Fibroblast of gingiva (primary cell): ENCODE data around the gene ZNF444.
A peak's percentile ranks its signal among the peaks of the same experiment; 100 is the strongest.

ENCODE experiments used
- DNase-seq: peaks from one replicate; pipeline ENCODE4 v3.0.0-alpha.2; 2011; ENCODE audit warnings: low read depth

ZNF444 gene

DNA sequence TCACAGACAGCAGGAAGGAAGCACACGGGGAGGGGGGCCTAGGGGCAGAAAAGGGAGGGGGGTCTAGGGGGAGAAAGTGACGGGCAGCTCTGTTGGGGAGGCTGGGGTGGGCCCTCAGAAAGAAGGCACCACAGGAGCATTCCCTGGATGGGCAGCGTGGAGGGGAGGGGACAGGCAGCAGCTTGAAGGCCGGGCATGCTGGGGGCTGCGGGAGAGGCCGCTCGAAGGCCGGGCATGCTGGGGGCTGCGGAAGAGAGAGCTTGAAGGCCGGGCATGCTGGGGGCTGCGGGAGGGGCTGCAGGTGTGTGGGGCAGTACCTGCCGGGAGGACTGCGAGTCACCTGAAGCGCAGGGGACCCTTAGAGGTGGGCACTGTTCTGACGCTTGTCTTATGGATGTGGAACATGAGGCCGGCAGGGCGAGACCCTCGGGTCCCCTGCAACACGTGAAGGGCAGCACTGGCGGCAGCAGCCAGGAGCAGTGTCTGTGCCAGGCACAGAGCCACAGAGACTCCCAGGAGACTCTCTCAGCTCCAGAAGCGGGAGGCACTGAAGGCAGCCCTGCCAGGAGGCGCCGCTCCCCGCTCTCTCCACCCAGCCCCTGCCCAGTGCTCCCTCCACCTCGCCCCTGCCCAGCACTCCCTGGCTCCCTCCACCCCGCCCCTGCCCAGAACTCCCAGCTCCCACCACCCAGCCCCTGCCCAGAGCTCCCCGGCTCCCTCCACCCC, 33.3 kb upstream of the ZNF444 start:
- DNase-seq, result peak; percentile 18

DNA sequence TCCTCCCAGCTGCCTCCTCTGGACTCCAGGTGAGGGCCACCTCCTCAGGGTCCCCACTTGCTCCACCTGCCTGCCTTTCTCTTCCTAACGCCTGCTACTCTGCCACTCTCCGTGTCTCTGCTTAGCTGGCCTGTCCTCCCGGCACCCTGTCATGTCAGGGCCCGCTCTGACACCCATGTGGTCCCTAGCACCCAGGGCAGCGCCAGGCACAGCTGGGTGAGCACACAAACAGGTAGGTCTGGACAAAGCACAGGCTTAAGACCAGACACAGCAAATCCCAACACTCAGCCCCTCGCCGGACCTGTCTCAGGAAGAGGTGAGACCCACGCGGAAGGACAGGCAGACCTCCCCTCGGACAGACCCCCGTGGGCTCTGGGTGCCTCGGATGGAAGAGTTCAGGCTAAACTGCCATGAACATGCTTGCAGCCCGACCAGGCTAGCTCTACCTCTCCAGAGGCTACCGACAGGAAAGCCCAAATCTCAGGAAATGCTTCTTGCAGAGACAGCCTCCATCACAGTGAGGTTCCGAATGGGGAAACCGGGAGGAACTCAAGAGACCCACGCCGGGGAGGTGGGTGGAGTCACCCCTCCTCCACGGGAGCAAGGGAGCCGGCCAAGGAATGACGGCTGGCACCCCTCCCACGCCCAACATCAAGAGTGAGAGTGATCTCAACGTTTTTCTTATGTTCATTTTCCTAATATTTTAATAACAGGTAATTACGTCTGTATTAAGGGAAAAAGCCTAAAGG, 32.5 kb upstream of the ZNF444 start:
- peak; percentile 45 for DNase-seq

DNA sequence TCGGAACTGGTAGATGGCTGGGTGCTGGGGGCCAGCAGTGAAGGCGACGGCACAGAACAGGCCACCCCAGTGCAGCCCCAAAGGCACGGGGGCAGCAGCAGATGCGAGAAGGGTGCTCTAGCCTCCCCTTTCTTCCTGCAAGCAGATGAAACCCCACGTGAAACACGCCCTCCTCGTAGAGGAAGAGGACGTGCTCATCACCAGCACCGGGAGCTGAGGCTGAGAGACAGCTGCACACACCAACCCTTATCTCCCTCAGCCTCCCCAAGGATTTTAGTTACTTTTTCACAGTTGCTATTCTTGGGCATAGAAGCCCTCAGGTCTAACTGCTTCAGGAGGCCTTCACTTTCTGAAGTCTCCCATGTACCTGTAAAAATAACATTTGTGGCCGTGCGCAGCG, 31.9 kb upstream of the ZNF444 start:
- DNase-seq, result no peak

DNA sequence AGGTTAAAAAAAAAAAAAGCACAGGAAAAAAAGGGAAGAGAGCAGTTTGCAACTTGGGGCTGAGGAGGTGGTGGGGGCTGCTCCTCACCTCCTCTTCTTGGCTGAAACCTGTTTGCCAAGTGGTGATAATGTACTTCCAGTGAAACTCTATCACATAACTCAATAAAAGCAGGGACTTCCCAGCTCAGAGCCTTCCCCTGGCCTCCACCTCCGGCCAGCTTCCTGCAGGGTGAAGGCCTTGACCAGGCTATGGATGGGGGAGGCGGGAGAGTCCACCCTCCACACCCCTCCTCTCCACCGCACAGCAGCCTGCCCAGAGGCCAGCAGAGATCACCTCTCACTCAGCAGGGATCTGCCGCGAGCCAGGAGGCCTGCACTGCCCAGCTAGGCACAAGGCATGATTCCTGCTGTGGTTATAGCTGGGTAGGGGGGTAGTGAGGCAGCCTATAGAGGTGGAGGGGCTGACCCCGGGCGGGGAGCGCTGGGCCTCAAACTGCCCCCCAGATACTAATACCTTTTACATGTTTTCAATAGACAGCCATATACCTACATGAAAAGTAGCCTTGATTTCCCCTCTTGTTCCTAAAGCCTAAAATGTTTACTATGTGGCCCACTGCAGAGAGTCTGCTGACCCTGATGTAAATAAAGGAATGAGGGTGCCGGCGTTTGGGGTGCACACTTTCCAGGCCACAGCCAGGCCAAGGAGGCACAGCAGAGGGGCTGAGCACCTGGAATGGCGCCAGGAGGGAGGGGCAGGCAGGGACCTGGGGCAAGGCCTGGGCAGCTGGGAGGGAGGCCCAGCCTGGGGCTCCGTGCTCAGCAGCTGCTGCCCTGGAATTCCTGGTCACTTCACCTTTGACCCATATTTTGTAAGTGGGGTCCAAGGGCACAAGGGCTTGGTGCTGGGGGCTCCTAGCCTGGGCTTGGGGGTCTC, 30.3 kb upstream of the ZNF444 start:
- peak; percentile 23 for DNase-seq

DNA sequence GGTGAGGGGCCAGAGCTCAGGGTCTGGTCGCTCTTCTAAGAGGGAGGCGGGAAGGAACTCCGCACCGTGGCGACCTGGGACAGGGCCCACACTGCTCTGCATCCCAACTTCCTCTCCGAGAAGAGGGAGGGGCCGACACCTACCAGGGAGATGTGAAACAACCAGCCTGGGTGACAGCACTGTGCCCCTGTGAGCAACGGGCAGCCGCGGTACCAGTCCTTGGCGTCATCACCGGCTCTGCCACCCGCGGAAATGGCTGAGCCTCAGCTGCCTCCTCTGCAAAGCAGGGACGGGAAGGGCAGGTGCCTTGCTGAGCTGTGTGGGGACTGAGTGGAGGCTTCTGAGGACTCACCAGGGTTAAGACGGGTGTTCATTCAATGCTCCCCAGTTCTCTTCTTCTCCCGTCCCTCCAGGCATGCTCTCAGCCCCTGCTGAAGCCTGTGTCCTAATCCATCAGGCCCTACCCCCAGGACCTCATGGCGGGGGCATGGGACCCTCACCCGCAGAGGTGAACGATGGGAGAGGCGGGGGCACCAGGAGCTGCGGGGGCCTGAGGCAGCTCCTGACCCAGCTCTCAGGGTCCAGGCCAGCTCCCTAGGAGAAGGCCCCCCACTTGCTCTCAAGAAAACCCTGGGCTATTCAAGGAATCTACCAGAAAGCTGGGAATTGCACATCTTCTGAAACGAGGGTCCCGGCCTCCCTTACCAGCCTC, 29.3 kb upstream of the ZNF444 start:
- DNase-seq, result no peak

DNA sequence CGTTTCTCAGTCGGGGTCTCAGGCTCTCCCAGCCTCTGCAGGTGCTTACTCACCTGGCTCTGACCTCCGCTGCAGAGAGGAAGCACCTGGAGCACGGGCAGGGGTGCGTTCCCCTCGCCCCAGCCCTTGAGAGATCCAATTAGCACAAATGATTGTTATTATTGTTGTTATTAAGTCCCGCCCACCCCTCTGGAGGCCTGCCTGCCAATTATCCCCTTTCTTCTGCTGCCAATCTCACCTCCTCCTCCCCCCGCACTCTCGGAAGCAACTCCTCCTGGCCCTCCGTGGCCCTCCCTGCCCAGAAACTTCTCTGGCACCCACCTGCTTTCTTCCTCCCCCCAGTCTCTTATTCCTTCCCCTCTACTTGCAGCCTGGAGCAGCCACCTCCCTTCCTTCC, 28.8 kb upstream of the ZNF444 start:
- DNase-seq, result no peak

DNA sequence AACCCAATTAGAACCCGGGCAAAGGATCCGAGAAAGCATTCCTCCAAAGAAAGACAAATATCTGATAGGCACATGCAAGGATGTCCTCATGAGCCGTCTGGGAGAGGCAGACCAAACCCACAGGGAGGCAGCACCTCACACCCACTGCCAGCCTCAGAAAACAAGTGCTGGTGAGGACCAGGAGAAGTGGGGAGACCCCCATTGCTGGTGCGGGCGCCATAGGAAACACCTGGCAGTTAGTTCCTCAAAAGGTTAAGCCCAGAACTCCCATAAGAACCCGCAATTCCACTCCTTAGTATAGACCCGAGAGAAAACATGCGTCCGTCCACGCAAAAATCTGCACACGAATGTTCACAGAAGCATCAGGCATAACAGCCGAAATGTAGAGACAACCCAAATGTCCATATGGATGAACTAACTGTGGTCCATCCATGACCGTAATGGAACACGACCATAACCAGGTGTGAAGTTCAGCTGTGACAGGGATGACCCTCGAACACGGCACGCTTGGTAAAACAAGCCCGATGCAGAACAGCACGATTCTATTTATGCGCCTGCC, 27.9 kb upstream of the ZNF444 start:
- no peak for DNase-seq

DNA sequence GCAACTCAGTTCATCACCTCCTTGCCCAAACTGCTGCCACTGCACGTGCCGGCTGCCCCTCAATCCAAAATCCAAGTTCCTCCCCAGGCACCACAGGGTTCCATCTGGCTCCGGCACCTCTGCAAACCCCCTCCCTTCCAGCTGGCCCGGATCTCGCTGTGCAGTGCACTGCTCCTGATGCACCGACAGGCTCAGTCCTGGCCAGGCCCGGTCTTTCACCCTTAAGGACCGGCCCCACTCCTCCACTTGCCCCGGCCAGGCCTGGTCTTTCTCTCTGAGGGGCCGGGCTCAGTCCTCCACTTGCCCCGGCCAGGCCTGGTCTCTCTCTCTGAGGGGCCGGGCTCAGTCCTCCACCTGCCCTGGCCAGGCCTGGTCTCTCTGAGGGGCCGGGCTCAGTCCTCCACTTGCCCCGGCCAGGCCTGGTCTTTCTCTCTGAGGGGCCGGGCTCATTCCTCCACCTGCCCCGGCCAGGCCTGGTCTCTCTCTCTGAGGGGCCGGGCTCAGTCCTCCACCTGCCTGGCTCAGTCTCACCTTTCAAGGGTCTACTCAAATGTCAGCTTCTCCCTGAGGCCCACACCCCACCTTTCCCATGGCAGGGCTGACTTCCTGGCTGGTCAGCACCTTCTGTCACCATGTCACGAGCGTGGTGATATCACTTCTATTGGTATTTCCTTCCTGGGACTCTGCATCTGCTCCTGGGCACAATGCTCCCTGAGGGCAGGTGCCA, 26.9 kb upstream of the ZNF444 start:
- DNase-seq, result no peak

DNA sequence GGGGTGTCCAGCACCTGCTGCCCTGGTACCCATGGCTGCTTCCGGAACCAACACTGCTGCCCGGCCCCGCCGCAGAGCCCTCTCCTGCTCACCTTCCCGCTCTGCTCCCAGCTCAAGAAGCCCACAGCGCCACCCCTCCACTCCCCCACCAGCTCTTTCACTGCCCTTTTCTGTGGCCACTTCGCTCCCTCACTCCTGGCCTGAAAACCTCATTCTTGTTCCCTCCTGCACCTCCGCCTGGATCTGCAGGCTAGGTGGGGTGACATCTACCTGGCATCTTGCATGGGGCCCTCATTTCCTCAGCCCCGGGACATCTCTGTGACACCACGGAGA, 26.3 kb upstream of the ZNF444 start:
- no peak for DNase-seq

DNA sequence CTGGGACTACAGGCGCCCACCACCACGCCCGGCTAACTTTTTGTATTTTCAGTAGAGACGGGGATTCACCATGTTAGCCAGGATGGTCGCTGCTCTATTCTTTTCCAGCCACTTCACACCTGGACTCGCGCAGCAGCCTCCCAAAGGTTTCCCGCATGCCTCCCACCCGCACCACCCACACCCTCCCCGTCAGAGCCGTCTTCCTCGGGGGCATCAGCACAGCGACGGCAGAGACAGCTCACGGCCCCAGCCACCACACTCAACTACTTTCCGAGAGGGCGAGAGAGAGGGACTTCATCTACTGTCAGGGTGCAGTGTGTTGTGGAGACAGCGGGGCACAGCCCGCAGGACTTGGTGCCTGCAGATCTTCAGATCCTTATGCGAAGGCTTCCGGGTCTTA, 25.6 kb upstream of the ZNF444 start:
- no peak for DNase-seq

DNA sequence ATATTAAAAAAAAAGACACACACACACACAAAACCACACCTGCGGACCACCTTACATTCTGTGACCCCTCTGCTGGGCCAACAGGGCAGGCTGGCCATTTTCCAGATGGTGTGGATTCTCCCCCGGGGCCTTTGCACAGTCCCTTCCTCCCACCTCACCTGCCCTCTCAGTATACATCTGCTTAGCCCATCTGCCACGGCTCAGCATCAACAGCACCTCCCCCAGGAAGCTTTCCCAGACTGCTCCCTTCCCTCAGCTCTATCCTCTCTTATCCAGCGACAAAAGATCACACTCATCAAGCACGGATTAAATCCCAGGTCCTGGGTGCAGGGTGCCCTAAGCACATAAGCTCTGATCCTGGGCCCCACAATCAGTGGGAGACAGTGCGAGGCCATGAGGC, 24.5 kb upstream of the ZNF444 start:
- DNase-seq, result no peak

DNA sequence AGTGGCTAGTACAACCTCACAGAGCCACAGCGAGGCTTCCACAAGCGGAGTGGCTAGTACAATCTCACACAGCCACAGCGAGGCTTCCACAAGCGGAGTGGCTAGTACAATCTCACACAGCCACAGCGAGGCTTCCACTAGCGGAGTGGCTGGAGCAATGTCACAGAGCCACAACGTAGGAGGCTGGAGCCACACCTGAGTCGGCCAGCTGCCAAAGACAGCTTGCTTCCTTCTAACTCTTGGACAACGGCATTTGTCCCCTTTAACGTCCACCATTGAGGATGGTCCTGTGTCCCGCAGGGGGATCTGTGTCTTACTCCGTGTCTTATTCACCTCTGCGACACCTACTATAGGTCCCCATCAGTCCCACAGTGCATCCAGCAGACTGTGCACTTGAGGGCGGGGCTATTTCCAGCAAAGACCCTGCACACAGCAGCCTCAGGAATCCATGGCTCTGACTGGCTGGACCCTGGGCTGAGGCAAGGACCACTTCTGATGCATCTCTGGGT, 23.7 kb upstream of the ZNF444 start:
- no peak for DNase-seq

DNA sequence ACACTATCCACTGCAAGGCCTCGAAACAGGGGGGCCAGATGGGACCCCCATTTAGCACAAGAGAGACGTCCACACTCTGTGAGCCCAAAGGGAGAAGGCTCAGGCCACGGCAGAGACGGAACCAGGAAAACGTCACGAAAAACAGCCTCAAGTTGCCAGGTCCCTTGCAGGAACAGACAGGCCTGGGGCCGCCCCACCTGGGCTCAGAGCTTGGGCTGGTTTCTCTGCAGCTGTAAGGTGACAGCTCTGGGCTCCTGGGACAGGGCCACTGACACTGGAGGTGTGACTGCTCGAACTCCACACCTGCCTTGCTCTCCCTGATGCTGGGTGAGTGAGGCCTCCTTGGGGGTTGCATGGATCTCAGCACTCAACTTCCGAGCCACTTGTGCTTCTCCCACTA, 23.2 kb upstream of the ZNF444 start:
- DNase-seq, result no peak

DNA sequence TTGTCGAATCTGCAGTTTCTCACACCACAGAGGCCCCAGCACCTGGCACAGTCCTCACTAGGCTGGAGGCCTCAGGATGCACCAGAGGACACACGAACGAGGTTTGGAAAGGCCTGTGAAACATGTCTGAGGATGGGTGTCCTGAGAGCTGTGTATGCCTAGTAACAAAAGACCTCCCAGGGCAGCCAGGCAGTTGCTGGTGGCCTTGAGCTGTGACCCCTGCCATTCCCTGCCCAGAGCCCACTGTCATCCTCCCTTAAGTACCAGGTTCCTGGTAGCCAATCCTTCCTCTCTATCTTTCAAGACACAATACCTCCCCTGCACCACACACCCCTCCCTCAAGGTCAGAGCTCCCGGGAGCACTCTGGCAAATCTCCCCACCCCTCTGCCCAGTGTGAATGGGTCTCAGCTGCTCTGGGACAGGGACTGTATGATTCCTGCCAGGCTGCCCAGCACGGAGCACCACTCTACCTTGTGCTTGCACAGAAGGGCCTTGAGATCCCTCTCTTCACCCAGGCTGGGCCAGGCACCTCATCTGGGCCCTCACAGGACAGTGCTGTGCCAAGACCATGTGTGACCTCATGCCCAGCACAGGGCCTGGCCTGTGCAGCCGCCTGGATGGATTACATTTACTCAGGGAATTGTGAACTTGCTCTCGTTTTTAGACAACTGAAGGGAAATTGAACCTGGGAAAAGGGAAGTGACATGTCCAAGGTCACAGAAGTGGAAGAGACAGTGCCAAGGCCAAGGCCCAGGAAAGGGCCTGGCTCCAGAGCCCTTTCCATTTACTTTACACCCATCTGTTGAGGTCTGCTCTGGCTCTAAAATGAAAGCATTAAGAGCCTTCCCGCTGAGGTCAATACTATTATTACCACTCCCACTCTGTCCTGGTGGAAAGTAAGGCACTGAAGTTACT, 22.2 kb upstream of the ZNF444 start:
- DNase-seq, result no peak

DNA sequence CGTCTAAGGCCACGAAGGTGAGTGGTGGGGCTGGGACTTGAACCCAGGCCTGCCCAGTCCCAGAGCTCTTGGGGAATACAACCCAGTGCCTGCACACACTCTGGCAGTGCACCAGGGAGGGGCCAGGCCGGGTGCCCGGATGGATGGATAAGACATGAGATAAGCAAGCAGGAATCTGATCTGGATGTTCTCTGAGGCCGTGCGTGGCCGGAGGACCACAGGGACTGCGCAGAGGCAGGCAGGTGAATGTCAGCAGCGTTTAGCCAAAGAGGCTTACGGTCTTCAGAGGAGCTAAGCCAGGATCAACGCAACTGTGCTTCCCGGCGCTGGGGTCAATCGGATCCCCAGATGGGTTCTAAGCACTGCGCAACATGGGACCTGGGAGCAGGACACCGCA, 21.5 kb upstream of the ZNF444 start:
- peak; percentile 44 for DNase-seq

DNA sequence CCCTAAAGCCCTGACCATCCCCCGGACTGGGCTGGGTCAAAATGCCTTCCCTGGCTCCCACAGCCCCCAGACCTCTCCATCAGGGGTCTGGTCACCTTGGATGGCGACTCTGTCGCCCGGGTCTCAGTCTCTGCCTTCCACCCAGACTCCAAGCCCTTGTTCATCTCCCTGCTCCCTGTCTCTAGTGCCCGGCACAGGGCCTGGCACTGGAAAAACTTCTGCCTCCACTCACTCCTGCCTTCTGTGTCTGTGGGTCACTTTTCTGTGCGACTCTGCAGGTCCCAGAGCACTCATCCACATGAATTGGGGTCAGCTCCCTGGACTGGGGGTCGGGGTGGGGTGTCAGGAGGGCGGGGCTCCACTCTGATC, 21.1 kb upstream of the ZNF444 start:
- DNase-seq, result no peak

DNA sequence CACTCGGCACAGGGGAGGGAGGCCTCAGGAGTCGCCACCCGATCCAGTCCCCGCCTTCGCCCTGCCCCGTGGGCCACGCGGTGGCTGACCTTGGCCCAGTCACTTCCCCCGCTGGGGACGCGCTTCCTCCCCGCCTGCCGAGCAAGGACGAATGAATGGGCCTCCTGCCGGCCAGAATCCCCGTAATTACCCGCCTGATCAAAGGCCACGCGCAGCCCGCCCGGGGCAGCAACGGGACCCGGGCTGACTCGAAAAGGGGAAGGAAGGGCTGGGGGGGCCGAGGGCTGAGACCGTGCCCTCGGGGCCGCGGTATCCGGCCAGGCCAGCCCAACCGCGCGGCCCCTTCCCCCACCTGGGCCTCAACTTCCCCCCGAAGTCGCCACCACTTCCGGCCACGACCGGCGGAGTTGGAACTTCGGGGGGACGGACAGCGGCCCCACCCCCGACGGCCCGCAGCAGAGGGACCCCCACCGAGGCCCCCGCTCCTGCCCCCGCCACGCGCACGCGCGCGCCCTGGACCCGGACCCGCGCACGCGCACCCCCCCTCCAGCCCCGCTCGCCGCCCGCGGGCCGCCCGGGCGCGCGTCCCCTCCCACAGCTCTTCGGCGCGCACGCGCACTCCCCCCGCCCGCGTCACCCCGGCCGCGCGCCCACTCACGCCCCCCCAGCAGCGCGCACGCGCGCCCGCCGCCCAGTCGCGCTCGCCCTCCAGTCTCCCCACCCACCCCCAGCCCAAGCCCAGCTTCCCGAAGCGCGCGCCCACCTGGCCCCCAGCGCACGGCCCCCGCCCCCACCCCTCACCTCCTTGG, 20.5 kb upstream of the ZNF444 start:
- DNase-seq, result peak; percentile 78

DNA sequence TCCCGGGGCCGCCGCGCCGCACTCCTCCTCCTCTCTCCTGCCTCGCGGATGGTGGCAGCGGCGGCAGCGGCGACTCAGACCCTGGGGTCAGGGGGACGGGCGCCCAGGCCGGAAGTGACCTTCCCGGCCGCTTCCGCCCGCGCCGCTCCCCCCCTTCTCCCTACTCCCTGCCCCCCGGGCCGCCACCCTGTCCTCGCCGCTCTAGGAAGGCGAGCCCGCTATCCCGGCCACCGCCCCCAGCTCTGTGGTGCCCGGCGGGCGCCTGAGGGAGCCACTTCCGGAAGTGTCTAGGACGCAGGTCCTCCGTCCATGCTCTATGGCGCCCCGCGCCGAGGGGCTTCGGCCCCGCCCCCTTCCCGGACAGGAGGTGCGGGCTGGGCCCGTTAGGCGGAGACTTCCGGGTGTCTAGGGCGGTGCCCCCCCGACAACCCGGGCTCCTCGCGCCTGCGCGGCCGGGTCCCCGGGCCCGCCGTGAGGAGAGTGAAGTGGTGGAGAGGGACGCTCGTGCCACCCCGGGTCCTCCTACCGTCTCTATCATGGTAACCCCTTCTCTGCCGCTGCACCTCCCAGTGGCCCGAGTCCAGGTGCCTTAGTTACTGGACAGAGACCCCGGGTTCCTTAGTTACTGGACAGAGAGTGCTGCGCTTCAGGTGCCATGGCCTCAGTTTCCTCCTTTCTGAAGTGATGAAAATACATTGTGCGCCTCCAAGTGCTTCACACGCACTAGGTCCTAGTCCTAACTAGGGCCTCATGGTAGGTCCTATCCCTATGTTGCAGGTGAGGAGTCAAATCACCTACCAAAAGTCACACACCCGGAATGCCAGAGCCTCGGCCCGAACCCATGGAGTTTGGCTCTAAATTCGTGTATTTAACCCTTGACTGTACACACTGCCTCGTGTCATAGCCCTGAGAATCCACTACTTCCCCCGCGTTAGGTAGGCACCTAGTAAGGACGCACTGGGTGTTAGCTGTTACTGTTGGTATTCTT, 19.6 kb upstream of the ZNF444 start, which contains the start of gene ZNF787:
Gene ZNF787, minus strand, starts transcription at position 116 of the 988 bp plus-strand sequence. CDS start 18,078 bp downstream, outside the sequence.
- DNase-seq, result peak; percentile 98
